GM20000 (cell line): ENCODE data around the gene MICAL1.

Experiments used
- DNase-seq: peaks from one replicate; pipeline ENCODE4 v3.0.0; 2012; ENCODE audit warnings: low spot score
- TF ChIP-seq, protein P1 (sequence below): IDR thresholded peaks from 2 replicates; pipeline ENCODE4 v1.5.1; 2012; ENCODE audit warnings: mild to moderate bottlenecking, control low read depth; ENCODE audit errors: extremely low read depth, missing control alignments

MICAL1 gene

DNA sequence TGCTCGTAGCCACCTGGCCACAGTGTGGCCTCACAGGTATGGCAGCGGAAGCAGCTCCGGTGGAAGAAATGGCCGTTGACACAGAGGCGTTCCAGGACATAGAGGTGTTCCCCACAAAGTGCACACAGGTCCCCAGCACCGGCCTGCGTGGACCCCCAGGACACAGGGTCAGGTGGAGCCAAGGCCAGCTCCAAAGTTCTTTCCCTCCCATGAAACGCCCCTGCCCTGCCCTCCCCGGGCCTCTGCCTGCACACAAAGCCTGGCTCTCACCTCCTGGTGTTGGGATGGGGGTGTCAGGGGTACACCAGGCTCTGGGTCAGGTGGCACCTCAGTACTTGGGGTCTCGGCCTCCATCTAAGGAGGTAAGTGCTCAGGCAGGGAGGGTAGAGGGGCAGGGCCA, 8.5 kb downstream of the MICAL1 start:
- no peak for DNase-seq

DNA sequence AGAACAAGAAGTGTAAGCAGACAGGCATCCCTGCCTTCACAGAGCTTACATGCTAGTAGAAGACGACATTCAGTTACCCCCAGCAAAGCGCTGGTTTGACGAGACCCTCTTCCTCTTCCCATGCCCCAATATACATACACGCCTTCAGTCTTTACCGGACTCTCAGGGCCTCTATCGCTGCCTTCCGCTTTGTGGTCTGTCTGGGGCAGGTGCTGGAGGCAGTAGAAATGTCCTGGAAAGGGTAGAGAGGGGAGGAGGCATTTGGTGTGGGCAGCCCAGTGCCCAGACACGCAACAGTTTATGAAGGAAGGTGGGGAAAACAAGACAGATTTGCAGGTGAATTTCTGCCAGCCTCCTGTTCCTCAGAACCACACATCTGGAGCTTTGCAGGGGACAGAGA, 9.0 kb downstream of the MICAL1 start:
- TF ChIP-seq, protein P1, sequence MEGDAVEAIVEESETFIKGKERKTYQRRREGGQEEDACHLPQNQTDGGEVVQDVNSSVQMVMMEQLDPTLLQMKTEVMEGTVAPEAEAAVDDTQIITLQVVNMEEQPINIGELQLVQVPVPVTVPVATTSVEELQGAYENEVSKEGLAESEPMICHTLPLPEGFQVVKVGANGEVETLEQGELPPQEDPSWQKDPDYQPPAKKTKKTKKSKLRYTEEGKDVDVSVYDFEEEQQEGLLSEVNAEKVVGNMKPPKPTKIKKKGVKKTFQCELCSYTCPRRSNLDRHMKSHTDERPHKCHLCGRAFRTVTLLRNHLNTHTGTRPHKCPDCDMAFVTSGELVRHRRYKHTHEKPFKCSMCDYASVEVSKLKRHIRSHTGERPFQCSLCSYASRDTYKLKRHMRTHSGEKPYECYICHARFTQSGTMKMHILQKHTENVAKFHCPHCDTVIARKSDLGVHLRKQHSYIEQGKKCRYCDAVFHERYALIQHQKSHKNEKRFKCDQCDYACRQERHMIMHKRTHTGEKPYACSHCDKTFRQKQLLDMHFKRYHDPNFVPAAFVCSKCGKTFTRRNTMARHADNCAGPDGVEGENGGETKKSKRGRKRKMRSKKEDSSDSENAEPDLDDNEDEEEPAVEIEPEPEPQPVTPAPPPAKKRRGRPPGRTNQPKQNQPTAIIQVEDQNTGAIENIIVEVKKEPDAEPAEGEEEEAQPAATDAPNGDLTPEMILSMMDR: no peak
- DNase-seq: no peak

More for the DNA sequence above, 8.5 kb downstream of the MICAL1 start:
- TF ChIP-seq, protein P1: no peak

DNA sequence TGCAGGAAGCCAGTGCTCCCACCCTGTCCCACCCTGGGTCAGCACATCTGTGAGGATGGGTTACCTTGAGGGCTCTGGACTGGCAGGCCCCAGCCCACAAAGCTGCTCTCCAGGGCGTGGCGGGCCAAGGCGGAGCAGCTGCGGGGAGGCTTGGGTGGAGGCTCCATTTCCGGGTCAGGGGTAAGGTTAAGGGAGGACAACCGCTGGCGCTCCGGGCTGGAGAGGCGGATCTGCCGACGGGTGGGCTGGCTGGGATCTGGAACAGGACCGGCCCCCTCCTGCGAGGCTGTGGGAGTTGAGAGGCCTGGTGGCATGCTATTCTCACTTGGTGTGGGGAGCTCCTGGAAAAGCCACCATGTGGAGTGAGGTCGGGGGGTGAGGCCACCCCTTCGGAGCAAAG, 9.5 kb downstream of the MICAL1 start:
- TF ChIP-seq, protein P1: no peak
- no peak for DNase-seq

DNA sequence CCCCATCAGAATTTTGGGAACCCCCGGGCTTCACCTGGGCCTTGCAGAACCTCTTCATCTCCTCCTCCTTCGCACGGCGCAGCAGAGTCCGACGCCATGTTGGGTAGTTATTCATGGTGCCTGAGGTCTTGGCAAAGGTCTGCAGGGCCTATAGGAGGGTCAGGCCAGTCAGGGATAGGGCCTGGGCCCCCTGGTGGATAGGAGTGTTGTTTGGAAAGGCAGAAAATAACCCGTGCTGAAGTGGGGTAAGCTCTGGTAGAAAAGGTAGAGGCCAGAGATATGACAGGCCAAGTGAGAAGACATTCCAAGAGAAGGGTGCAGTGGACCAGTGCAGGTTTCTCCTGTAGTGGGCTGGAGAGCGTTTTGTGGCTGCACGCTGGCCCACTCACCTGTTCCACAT, 10.2 kb downstream of the MICAL1 start:
- TF ChIP-seq, protein P1: no peak
- DNase-seq: no peak

DNA sequence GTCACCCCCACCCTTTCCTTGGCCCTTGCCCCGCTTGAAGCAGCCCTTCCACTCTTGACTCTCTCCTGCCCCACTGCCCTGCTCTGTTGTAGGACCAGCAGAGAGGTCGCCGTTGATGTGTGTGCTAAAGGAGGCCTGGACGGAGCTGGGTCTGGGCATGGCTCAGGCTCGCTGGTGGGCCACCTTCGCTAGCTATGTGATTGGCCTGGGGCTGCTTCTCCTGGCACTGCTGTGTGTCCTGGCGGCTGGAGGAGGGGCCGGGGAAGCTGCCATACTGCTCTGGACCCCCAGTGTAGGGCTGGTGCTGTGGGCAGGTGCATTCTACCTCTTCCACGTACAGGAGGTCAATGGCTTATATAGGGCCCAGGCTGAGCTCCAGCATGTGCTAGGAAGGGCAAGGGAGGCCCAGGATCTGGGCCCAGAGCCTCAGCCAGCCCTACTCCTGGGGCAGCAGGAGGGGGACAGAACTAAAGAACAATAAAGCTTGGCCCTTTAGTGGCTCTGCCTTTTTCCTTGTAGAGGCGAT, 12.1 kb downstream of the MICAL1 start:
- TF ChIP-seq, protein P1: no peak

DNA sequence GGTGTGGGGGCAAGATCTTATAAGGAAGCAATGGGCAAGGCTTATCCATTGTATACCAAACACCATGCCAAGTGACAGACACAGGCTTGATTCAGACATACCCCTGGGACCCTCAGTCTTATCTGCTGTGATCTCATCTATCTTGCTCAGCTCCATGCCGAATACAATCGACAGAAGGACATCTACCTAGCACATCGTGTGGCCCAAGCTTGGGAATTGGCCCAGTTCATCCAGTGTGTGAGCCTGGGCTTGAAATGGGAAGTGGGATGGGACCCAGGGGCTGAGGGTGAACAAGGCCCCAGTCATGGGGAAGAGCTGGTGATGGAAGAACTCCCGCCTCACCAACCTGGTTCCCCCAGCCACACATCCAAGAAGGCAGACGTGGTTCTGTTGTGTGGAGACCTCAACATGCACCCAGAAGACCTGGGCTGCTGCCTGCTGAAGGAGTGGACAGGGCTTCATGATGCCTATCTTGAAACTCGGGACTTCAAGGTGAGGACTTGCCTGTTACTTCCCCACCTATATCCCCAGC, 13.1 kb downstream of the MICAL1 start:
- no peak for DNase-seq
- TF ChIP-seq, protein P1: no peak

More for the DNA sequence above, 12.1 kb downstream of the MICAL1 start:
- no peak for DNase-seq

DNA sequence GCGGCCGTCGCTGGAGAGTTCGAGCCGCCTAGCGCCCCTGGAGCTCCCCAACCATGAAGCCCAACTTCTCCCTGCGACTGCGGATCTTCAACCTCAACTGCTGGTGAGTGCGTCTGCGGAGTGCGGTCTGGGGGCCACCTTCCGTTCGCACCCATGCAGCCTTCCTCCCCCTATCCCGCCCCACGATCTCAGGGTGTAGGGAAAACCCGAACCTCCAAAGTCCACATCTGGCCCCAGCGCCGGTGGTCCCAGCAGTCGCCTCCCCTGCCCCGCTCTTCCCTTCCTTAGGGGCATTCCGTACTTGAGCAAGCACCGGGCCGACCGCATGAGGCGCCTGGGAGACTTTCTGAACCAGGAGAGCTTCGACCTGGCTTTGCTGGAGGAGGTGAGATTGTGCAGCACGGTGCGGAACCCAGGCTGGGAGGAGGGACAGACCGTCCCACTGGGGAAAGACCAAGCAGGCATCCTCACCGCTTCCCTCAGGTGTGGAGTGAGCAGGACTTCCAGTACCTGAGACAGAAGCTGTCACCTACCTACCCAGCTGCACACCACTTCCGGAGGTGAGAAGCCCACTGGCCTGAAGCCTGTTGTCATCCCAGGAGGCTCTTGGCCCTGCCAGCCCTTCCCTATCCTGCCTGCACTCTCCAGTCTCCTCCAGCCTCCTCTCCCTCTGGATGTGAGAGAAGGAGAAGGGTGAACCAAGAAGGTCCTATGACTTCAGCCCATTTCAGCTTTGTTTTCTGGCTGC, 14.3 kb downstream of the MICAL1 start:
- peak; percentile 56 for DNase-seq
- TF ChIP-seq, protein P1: no peak
